GM12874 (cell line): ENCODE measurements around the gene GALNT2.
A peak's percentile ranks its signal among the peaks of the same experiment; 100 is the strongest.

Experiments used
- CTCF ChIP-seq: IDR thresholded peaks from 2 replicates; pipeline ENCODE4 v1.5.1; 2011; ENCODE audit warnings: low read depth, mild to moderate bottlenecking, control low read depth, low read length, moderate library complexity; ENCODE audit not compliant: insufficient read depth

Gene GALNT2

GRCh38 chr1:230310381-230311163 lies 243.5 kb downstream of the GALNT2 start:
- peak; percentile 77 for TF ChIP-seq CTCF

- no peak for TF ChIP-seq CTCF
These were observed 245.6 kb downstream of the GALNT2 start for GRCh38 chr1:230312676-230313075.

DNA sequence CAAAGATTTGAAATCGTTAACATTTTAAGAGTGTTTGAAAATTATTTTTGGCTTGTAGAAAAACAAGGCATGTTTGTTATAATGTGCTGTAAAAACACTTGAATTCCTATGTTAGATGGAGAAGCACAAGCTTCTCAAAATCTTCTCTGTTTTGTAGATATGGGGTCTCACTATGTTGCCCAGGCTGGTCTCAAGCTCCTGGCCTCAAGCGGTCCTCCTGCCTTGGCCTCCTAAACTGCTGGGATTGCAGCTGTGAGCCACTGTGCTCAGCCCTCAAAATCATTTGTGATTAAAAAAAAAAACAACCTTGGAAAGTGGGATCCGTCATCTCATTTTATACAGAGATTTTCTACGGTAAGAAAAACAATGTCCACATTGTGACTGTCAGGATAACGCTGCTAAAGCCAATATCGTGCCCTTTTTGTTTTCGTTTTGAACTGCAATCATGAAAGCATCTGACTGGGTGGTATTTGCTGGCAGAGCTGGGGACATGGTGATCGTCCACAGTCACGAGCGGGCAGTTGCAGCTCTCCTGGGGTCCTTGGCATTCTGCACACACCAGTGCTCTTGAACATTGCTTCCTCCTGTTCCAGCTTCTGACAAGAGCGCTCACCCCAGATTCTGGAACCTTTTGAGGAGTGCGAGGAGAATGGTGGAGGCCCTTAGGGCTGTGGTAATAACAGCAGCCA lies 246.6 kb downstream of the GALNT2 start:
- TF ChIP-seq CTCF = no peak

DNA sequence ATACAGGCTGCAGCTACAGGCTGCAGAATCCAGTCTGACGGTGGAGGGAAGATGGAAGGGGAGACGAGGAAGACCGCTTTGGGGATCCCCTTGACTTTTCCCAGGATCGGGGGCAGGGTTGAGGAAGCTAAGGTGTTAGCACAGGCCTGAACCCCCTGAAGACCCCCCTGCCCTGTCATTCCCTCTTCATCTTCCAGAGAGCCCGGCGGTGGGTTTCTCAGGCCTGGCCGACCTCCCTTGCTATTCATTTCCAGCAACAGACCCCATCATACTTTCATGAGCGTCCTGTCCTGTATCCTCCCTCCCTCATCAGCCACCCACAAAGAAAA lies 247.1 kb downstream of the GALNT2 start:
- no peak for TF ChIP-seq CTCF

DNA sequence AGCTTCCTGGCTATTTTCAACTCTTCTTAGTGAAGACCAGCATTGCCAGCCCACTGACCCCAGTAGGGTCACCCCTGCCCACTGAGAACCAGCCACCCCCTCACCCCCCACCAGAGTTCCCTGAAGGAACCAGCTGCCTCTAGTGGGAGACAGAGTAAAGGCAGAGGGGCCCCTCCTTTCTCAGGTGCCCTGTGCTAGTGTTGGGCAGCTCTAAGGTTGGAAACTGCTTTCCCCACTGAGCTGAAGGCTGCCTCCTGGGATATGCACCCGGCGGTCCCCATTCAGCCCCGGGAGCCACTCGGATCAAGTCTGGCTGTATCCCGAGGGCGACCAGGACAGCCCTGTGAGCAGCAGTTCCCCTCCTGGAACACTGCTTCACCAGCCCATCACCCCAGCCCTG lies 248.1 kb downstream of the GALNT2 start:
- TF ChIP-seq CTCF = 0 out of 2 replicates have a peak, but pooled peaks have one; percentile 2

DNA sequence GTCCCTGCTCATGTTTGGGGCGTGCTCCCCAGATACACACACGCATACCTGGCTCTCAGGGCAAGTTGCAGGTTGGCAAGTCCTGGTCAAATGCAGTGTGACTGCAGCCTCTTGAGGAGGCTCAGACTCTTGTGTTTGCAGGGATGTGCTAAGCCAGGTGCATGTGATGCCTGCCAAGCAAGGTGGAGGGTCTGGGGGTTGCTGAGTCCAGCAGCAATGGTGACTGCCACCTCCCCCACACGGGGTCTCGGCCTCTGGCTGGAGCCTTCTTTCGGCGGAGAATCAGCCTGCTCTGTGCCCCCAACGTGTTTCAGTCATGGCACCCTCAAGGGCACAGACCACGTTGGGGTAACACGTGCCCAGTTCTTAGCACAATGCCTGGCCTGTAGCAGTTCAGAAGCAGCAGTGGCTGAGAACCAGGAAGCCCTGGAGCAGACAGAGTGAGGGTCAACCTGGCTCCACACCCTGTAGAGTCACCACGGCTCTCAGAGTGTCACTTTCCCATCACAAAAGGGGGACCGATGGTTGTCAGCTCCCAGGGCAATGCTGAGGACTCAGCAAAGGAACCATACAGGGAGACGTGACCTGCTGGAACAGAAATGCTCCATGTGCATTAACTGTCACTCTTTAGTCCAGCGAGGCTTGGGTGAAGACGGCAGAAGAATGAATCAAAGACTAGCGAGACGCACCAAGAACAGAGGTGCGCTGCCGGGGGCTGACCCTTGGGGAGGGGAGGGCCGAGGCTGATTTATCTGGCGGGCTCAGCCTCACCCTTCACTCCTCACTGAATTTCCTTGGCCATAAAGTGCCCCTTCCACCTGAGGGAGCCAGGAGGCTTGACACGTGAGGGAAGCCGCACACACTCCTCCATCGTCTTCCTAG lies 250.1 kb downstream of the GALNT2 start:
- no peak for TF ChIP-seq CTCF
